Stimulated activated CD4-positive, alpha-beta T cell treated with anti-CD3 and anti-CD28 coated beads, Interleukin-4, amount 100 ng/mL, for 4 hours (primary cell): ENCODE measurements around the gene TAGLN3.

Experiments
- DNase-seq, 2 experiments: peaks; one replicate each; pipeline ENCODE4 v3.0.0-alpha.2; 2020

The TAGLN3 gene

GRCh38 chr3:112056451-112056929, 57.8 kb downstream of the TAGLN3 start:
- peak in 1 of 2 experiments; percentile 7 for DNase-seq

GRCh38 chr3:112059497-112059896, 60.8 kb downstream of the TAGLN3 start:
- no peak for DNase-seq

DNA sequence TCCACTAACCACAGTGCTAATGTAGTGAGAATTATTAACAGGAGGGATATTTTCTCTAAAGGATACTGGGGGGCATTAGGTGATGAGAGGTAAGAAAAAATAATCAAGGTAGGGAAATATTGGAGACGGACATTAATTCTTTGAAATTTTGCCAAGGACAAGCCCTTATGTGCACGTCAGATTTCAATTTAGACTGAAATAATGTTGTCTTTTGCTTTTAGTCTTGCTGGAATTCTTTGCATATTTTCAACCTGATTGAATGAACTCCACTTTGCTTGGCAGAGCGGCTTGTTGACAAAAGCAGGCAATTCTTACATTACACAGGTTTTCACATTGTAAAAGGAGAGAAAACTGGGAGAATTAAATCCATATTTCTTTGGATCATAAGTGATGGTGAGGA, 62.4 kb downstream of the TAGLN3 start:
- DNase-seq, result no peak
